H9 (cell line): ENCODE results near the gene GNMT. TPM values are rescaled to one million over a fixed set of nuclear protein-coding genes. Genes with fewer than 3 reads are reported as not detected.

Source experiments
- DNase-seq: peaks from one replicate; pipeline ENCODE4 v3.0.0-alpha.2; 2017
- H2AFZ ChIP-seq: one replicate; pipeline ENCODE4 v1.6.1; 2013; ENCODE audit warnings: mild to moderate bottlenecking, low read length, control low read depth, moderate library complexity
- H2AK5ac ChIP-seq: 2 replicates; pipeline ENCODE4 v1.6.1; 2013; ENCODE audit warnings: low read length, control low read depth, mixed read lengths; ENCODE audit not compliant: insufficient read length
- H2BK120ac ChIP-seq: one replicate; pipeline ENCODE4 v1.6.1; 2013; ENCODE audit warnings: low read depth, mild to moderate bottlenecking, low read length, control low read depth, inconsistent platforms; ENCODE audit not compliant: poor library complexity, severe bottlenecking
- H2BK12ac ChIP-seq: 2 replicates; pipeline ENCODE4 v1.6.1; 2013; ENCODE audit warnings: low read length, control low read depth, mixed read lengths, low read depth; ENCODE audit not compliant: insufficient read length
- H2BK15ac ChIP-seq: 2 replicates; pipeline ENCODE4 v1.6.1; 2013; ENCODE audit warnings: low read depth, low read length, control low read depth
- H2BK20ac ChIP-seq: one replicate; pipeline ENCODE4 v1.6.1; 2013; ENCODE audit warnings: low read depth, mild to moderate bottlenecking, low read length, control low read depth, inconsistent platforms; ENCODE audit not compliant: poor library complexity, severe bottlenecking
- H2BK5ac ChIP-seq: 2 replicates; pipeline ENCODE4 v1.6.1; 2013; ENCODE audit warnings: low read length, control low read depth, mixed read lengths; ENCODE audit not compliant: insufficient read length
- H3K14ac ChIP-seq: 2 replicates; pipeline ENCODE4 v1.6.1; 2013; ENCODE audit warnings: low read length, control low read depth; ENCODE audit not compliant: insufficient read depth
- H3K18ac ChIP-seq: 2 replicates; pipeline ENCODE4 v1.6.1; 2013; ENCODE audit warnings: low read depth, mild to moderate bottlenecking, mixed read lengths, low read length, control low read depth; ENCODE audit not compliant: insufficient read length
- H3K23ac ChIP-seq: 2 replicates; pipeline ENCODE4 v1.6.1; 2013; ENCODE audit warnings: low read length, control low read depth, mixed read lengths, low read depth; ENCODE audit not compliant: insufficient read length
- H3K23me2 ChIP-seq: 2 replicates; pipeline ENCODE4 v1.6.1; 2013; ENCODE audit warnings: low read depth, mild to moderate bottlenecking, mixed read lengths, low read length, control low read depth; ENCODE audit not compliant: insufficient read length, poor library complexity, severe bottlenecking
- H3K27ac ChIP-seq: 2 replicates; pipeline ENCODE4 v1.5.1; 2013; ENCODE audit warnings: low read length, control low read depth, mixed read lengths, low read depth; ENCODE audit not compliant: insufficient read length
- H3K27me3 ChIP-seq: 2 replicates; pipeline ENCODE4 v1.6.1; 2013; ENCODE audit warnings: low read length, control low read depth, inconsistent platforms; ENCODE audit not compliant: insufficient read depth
- H3K4ac ChIP-seq: 2 replicates; pipeline ENCODE4 v1.6.1; 2013; ENCODE audit warnings: low read depth, mild to moderate bottlenecking, control low read depth, inconsistent platforms, low read length, moderate library complexity
- H3K4me1 ChIP-seq: 2 replicates; pipeline ENCODE4 v1.6.1; 2013; ENCODE audit warnings: low read length, control low read depth, inconsistent platforms; ENCODE audit not compliant: insufficient read depth
- H3K4me2 ChIP-seq: 2 replicates; pipeline ENCODE4 v1.6.1; 2013; ENCODE audit warnings: low read length, control low read depth, mixed read lengths; ENCODE audit not compliant: insufficient read length, insufficient read depth
- H3K56ac ChIP-seq: 2 replicates; pipeline ENCODE4 v1.6.1; 2013; ENCODE audit warnings: low read depth, mild to moderate bottlenecking, mixed read lengths, low read length, control low read depth; ENCODE audit not compliant: insufficient read length
- H3K79me1 ChIP-seq: 2 replicates; pipeline ENCODE4 v1.6.1; 2013; ENCODE audit warnings: low read depth, mild to moderate bottlenecking, moderate library complexity, low read length, control low read depth, inconsistent platforms; ENCODE audit not compliant: insufficient read depth, poor library complexity, severe bottlenecking
- H3K79me2 ChIP-seq: 2 replicates; pipeline ENCODE4 v1.6.1; 2013; ENCODE audit warnings: low read length, control low read depth, inconsistent platforms; ENCODE audit not compliant: insufficient read depth
- H3K9ac ChIP-seq: 2 replicates; pipeline ENCODE4 v1.6.1; 2013; ENCODE audit warnings: low read length, control low read depth, mixed read lengths; ENCODE audit not compliant: insufficient read length; ENCODE audit errors: extremely low read depth
- H3K9me3 ChIP-seq: one replicate; pipeline ENCODE4 v1.6.1; 2013; ENCODE audit warnings: low read depth, low read length, inconsistent platforms; ENCODE audit not compliant: control insufficient read depth
- H3T11ph ChIP-seq: one replicate; pipeline ENCODE4 v1.6.1; 2013; ENCODE audit warnings: mild to moderate bottlenecking, low read length, control low read depth, inconsistent platforms
- H4K20me1 ChIP-seq: one replicate; pipeline ENCODE4 v1.6.1; 2013; ENCODE audit not compliant: control insufficient read depth, insufficient read length, insufficient read depth
- H4K5ac ChIP-seq: 2 replicates; pipeline ENCODE4 v1.6.1; 2013; ENCODE audit warnings: low read depth, mild to moderate bottlenecking, mixed read lengths, low read length, control low read depth; ENCODE audit not compliant: insufficient read length
- H4K8ac ChIP-seq: replicated peaks from 2 replicates; pipeline ENCODE4 v1.6.1; 2013; ENCODE audit warnings: low read length, control low read depth, mixed read lengths, low read depth; ENCODE audit not compliant: insufficient read length
- H4K91ac ChIP-seq: 2 replicates; pipeline ENCODE4 v1.6.1; 2013; ENCODE audit warnings: low read depth, mild to moderate bottlenecking, moderate library complexity, mixed read lengths, low read length, control low read depth; ENCODE audit not compliant: insufficient read length
- H3K27ac Mint-ChIP-seq, 3 experiments: 2 replicates in 2 of 3; 3 replicates in 1 of 3; pipeline ENCODE4 v1.8.0; 2020 to 2021; ENCODE audit warnings: mixed read lengths in 3 of 3, mild to moderate bottlenecking in 1 of 3, moderate library complexity in 1 of 3
- H3K27me3 Mint-ChIP-seq: 2 replicates; pipeline ENCODE4 v1.8.0; 2021; ENCODE audit warnings: low read depth, mild to moderate bottlenecking, moderate library complexity, mixed read lengths
- H3K36me3 Mint-ChIP-seq, 3 experiments: 2 replicates in 2 of 3; 3 replicates in 1 of 3; pipeline ENCODE4 v1.8.0; 2020 to 2021; ENCODE audit warnings: low read depth in 3 of 3, mixed read lengths in 3 of 3; ENCODE audit not compliant: insufficient read depth in 1 of 3
- H3K4me1 Mint-ChIP-seq, 2 experiments: 2 replicates each; pipeline ENCODE4 v1.8.0; 2020; ENCODE audit warnings: mixed read lengths in 2 of 2
- H3K4me3 Mint-ChIP-seq, 2 experiments: 2 replicates in 1 of 2; 3 replicates in 1 of 2; pipeline ENCODE4 v1.8.0; 2020 to 2021; ENCODE audit warnings: mild to moderate bottlenecking in 2 of 2, mixed read lengths in 2 of 2, moderate library complexity in 1 of 2
- H3K9me3 Mint-ChIP-seq, 2 experiments: 2 replicates in 1 of 2; 3 replicates in 1 of 2; pipeline ENCODE4 v1.8.0; 2020; ENCODE audit warnings: mild to moderate bottlenecking in 2 of 2, mixed read lengths in 2 of 2, moderate library complexity in 1 of 2
- CTCF ChIP-seq: fragments of 200-600 bp; sonication (generic); conservative IDR thresholded peaks from 3 replicates; pipeline ENCODE4 v1.8.0; 2021; ENCODE audit warnings: antibody characterized with exemption, mild to moderate bottlenecking
- WGBS: extraction: QIAGEN DNeasy Blood & Tissue Kit; methylation state at CpG from one replicate; pipeline ENCODE4 v1.1.7; 2013; ENCODE audit warnings: missing lambda C conversion rate, low lambda C conversion rate, mixed read lengths; ENCODE audit not compliant: insufficient read length; ENCODE audit errors: extremely low coverage; 5-methylcytosine and 5-hydroxymethylcytosine counted together
- total RNA-seq: library from RNA; stranded (reverse); gene quantifications from 2 replicates; pipeline ENCODE4 v1.2.1, GENCODE V29; 2021

GNMT gene
- total RNA-seq, 1 experiment from 2014 or later: 1.1 TPM

- Mint-ChIP-seq H3K27ac (peak overlapping the region in 2 of 3 experiments; percentile 77 to 94; a peak in 6 of 7 replicates), H3K9me3 (no peaks in the 10 kb centered on the region; a peak in 1 of 5 replicates), H3K4me1 (peaks cover 9 to 14% of the 10 kb centered on the region in 2 experiments), H3K27me3 (no peaks in the 10 kb centered on the region), H3K4me3 (peak overlapping the region in 1 of 2 experiments; percentile 11; a peak in 2 of 5 replicates), H3K36me3 (peaks cover 32 to 79% (median 50%) of the 10 kb centered on the region in 3 experiments)
- H3K56ac ChIP-seq: no peak overlapping the region
- no peak overlapping the region for H2AK5ac ChIP-seq
- no peaks in the 10 kb centered on the region for H3K9me3 ChIP-seq
- no peaks in the 10 kb centered on the region for H3K79me1 ChIP-seq
- peak; percentile 36 for DNase-seq
- no peak overlapping the region for H2BK12ac ChIP-seq
- no peak overlapping the region for H3K4me2 ChIP-seq
- H3K9ac ChIP-seq: no peak overlapping the region
- no peak overlapping the region for H2BK15ac ChIP-seq
- H2AFZ ChIP-seq: no peak overlapping the region
- no peak overlapping the region for H2BK5ac ChIP-seq
- no peak overlapping the region for H3K4ac ChIP-seq
- peaks cover 2% of the 10 kb centered on the region for H4K20me1 ChIP-seq
- H3K27me3 ChIP-seq: no peaks in the 10 kb centered on the region
- no peak for TF ChIP-seq CTCF
- H4K5ac ChIP-seq: no peak overlapping the region
- no peak overlapping the region for H2BK120ac ChIP-seq
- no peaks in the 10 kb centered on the region for H3K23me2 ChIP-seq
- H3K14ac ChIP-seq: no peak overlapping the region
- no peak overlapping the region for H3K27ac ChIP-seq
- peaks cover 4% of the 10 kb centered on the region; the same call in 1 of the 2 replicates for H3K79me2 ChIP-seq
- WGBS: no CpG with 5 or more reads among the region's 9 CpGs
- H4K91ac ChIP-seq: no peak overlapping the region
- H3T11ph ChIP-seq: no peak overlapping the region
- H3K18ac ChIP-seq: no peak overlapping the region
- no peak overlapping the region for H2BK20ac ChIP-seq
- no peak overlapping the region for H4K8ac ChIP-seq
- H3K23ac ChIP-seq: no peak overlapping the region
- H3K4me1 ChIP-seq: no peaks in the 10 kb centered on the region
Measured at GRCh38 chr6:42938987-42939809, 21.4 kb upstream of the GNMT start.
